Measurements from ENCODE around the gene GSTO2. TPM values are rescaled to one million over a fixed set of nuclear protein-coding genes. Genes with fewer than 3 reads are reported as not detected.

Gene GSTO2
- polyA plus RNA-seq, 3 donors = 0.56 to 14.9 (median 2.1) TPM

DNA sequence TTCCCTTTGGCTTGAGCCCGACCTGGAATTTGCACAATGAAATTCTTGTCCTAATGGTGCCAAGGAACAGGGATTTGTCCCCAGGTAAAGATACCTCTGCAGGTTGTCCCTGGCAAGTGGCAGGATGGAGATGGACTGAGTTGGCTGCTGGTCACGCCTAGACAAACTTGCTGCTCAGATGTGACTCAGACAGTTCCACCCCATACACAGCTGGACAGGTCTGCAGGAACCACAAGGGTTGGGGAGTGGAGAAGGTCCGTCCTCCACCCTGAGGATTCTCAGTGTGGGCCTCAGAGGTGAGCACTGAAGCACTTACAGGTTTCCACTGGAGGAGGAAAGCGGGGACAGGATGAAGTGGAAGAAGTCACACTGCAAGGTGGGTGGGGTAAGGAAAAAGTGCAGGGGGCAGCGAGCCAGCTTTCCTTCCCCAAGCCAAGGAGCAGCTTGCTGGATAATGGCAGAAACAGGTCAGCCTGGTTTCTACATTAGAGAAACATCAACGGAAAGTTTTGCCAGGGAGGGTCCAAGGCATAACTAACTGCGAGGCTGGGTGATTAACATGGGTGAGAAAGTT is 48.8 kb downstream of the GSTO2 start:
- H3K27ac ChIP-seq (ENCODE audit: low read depth, low read length) = no peak overlapping the region
- 74 to 83% (median 78%) methylated on average over 7 of the region's 7 CpGs for WGBS, 3 donors

DNA sequence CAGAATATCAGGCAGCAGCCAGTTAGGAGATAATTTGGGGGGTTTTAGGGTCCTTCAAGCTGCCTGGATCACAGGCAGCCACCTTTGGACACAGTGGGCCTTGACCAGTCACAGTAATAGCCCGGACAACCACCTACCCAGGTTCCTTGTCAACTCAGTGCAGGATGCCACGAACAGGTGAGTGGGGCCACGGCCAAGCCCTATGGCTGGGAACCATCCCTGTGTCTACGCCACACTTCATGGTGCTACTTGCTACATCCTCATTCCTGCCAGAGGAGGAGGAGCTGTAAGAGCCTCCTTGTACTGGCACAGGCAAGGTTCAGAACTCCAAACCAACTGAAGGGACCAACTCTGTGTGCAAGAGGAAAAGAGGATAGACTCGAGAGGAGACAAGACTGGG is 49.3 kb downstream of the GSTO2 start:
- 89 to 95% (median 93%) methylated on average over 5 of the region's 5 CpGs for WGBS, 3 donors
- H3K27ac ChIP-seq (ENCODE audit: low read depth, low read length) = no peak overlapping the region

DNA sequence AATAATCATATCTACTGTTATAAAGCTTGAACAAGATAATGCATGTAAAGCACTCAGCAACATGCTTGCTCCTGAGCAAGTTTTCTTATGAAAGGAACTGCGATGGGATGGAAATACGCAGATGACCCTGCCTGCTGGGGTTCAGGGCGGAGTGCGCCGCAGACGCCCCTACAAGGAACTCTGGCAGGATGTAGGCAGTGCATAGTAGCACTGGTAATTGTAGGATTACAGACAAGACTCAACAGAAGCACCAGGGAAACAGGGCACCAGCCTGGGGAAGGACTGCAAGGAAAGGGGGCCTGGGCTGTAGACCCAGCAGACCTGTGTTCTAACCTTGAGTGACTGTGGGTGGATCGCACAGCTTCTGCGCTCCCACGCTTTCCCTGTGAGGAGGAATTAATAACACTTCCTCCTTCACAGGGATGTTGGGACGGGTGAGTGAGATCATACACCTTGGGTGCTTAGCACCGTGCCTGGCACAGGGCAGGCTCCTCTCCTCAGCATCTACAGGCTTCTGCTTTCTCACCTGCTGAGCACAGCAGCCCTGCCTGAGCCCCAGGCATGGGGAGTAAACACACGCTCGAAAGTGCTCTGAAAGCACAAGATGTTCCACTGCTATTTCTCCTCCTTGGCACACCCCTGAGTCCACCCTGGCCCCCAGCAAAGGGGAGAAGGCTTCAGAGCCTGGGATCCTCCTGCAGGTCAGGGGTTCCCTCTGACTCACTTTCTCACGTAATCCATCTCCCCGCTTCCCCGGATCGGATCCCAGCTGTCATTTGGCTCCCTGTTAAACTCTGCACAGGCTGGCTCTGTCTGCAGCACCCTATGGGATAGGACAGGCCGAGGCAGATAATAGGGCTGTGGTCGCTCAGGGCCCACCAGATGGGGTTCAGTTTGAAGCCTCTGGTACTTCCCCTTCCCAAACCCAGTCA is 50.1 kb downstream of the GSTO2 start:
- H3K27ac ChIP-seq (ENCODE audit: low read depth, low read length) = no peak overlapping the region
- 49 to 75% (median 62%) methylated on average over 19 of the region's 19 CpGs for WGBS, 3 donors

DNA sequence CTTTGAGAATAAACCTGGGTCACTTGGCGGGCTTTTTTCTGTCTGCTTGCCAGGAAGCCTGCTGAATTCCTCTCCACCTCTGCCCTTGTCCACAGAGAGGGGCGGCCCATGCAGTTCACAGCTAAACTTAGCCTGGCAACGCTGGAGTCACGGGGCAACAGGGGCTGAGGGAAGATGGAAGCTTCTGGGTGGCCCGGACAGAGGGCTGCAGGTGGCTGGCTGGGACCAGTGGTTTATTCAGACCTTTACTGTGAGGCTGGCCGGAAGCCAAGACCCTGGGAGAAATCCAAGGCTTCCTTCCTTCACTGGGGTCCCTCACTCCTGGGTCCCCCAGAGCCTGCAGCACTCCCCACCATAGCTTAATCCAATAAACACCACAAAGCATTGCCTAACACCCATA is 52.2 kb downstream of the GSTO2 start:
- 57 to 86% (median 66%) methylated on average over 6 of the region's 6 CpGs for WGBS, 3 donors
- H3K27ac ChIP-seq (ENCODE audit: low read depth, low read length) = no peak overlapping the region

DNA sequence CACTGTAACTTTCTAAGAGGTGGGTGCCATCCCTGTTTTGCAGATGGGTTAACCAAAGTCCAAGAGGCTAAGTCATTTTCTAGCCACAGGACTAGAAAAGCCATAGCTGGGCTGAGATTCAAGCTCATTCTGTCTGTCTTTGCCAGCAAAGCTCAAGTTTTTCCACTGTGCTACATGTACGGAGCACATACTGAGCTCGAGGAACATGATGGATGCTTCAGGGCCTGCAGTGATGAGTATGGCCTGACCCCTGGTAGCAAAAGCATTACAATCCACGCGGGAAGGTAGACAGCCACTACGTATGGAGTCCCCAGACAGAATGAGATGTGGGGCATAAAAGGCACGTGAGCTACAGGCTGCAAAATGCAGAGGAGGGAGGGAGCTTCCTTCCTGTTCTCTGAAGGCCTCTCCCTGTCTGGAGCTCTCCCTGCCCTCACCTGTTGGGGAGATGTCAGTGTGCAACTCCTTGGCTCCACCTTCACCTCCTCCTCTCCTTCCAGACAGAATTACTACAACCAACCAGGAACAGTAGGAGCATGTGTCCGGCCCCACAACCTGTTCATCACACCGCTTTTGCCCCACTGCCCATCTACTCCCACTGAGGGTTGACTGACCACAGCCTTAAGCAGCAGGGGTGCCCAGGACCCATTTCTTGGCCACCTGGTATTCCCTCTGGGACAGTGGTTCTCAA is 52.9 kb downstream of the GSTO2 start:
- H3K27ac ChIP-seq (ENCODE audit: low read depth, low read length) = no peak overlapping the region
- 51 to 71% (median 60%) methylated on average over 8 of the region's 8 CpGs for WGBS, 3 donors

DNA sequence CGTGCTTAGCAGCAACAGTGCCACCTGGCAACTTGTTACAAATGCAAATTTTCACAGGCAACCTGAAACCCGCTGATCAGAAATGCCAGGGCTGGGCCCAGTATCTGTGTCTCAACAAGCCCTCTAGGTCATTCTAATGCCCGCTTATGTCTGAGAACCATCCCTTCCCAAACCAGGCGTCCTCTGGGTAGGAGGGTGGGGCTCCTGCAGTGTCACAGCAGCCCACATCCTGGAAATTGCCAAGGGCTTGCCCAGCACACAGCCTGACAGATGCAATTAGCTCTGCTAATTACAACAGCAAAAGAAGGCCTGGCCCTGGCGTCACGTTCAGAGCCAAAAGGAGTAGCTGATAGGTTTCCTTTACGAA is 53.4 kb downstream of the GSTO2 start:
- no peak overlapping the region for H3K27ac ChIP-seq (ENCODE audit: low read depth, low read length)
- 35 to 45% (median 39%) methylated on average over 7 of the region's 7 CpGs for WGBS, 3 donors

DNA sequence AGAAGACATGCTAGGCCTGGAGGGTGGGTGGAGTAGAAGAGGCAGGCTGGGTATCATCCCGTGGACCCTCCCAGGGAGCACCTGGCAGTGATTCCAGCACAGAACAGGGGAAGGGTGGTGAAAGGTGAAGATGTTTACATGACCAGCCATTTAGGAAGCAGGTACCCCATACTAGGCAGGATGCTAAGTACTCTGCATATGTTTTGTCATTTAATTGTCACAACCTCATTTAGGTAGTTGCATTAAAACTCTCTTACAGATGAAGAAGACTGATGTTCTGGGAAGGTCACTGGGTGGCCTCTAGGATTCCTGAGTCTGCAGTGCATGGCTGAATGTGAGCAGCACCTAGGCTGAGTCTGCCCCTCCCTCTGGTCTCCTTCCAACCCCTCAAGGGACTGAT is 54.1 kb downstream of the GSTO2 start:
- 81 to 95% (median 92%) methylated on average over 1 of the region's 1 CpG for WGBS, 3 donors
- H3K27ac ChIP-seq (ENCODE audit: low read depth, low read length) = peak overlapping the region; percentile 2

DNA sequence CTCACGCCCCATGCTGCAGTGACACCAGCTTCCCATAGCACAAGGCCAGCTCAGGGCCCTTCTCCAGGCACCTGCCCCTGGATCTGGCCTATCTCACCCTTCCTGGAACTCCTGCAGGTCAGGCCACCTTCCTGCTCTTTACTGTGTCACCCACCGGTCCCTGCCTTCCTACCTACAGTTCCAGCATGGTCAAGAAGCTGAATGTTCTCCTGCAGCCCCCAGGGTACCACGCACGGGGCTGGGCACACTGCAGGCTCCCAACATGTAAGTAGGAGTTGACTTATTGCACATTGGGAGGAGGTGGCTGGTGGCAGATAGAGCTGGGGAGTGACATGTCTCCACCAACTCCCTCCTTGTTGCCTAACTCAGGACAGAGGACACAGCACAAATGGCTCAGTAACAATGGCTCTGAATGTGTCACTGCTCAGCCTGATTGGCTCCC is 54.8 kb downstream of the GSTO2 start:
- WGBS, 3 donors = 67 to 100% (median 72%) methylated on average over 4 of the region's 4 CpGs
- H3K27ac ChIP-seq (ENCODE audit: low read depth, low read length) = peak overlapping the region; percentile 56

DNA sequence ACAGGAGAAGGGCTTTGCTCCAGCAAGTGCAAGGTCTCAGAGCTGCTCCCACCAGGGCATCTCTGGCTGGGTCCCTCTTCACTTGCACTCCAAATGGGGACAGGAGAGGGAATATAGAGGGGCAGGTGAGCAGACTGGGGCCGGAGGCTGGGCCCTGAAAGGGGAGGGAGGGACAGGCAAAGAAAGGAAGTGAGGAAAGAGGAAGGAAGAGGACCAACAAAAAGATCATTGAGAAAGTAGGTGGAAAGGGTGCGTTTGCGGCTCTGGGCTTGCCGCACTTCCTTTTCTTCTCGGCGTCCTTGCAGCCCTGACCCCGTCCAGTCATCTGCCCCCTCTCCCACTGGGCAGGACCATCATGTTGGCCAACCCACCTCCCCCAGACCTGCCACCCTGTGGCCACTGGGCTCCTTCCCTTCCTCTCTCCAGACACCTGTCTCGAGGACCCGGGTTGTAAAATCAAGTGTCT is 55.3 kb downstream of the GSTO2 start:
- WGBS, 3 donors = 44 to 87% (median 52%) methylated on average over 8 to 9 of the region's 9 CpGs
- H3K27ac ChIP-seq (ENCODE audit: low read depth, low read length) = peak overlapping the region; percentile 56

DNA sequence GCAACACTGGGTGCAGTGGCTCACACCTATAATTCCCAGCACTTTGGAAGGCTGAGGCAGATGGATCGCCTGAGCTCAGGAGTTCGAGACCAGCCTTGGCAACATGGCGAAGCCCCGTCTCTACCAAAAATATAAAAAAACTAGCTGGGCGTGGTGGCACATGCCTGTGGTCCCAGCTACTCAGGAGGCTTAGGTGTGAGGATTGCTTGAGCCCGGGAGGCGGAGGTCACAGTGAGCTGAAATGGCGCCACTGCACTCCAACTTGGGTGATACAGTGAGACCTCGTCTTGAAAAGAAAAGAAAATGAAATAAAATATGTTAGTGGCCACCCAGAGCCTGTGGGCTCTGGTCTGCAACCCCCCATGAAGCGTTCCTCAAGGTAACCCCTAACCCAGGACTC is 55.9 kb downstream of the GSTO2 start:
- H3K27ac ChIP-seq (ENCODE audit: low read depth, low read length) = no peak overlapping the region
- WGBS, 3 donors = 86 to 95% (median 90%) methylated on average over 10 of the region's 10 CpGs

DNA sequence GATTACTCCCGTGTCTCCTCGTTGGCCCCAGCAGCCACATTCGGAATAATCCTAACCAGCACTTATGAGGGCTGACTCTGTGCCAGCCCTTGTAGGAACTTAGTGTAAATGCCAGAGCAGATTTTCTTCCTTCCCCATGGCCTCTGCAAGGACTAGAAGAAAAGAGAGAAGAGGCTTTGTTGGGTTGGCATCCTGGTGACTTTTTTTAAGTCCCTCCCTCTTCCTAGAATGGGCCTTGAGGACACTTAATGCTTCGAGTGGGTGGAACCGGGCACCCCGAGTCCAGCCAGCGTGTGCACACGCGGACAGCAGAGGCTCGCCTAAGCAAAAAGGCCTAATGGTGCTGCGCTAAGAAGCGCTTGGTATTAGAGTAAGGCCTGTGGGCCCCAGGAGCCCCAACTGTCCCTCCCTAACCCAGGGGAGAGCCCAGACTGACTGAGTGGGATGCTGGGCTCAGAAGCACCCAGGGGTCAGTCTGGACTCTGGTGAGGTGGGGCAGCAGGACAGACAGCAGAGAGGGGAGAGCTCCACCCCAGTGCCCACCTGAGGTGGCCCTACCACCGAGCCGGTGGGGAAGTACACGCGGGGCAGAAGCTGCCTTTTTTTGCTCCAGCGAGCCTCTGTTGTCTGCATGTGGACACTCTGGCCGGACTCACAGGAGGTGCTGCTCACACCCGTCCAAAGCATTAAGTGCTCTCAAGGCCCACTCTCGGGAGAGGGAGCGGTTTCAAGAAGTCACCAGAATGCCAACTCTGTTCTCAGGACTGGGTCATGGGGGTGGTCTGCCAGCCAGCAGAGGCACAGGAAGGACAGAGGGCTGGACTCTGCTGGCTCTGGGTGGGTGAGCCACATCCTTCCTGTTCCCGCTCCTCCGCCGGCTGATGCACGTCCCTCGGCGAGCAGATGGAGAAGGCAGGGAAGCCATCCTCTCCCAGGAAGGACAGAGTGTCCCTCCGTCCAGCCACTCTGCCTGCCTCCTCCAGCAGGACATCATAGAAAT is 56.8 kb downstream of the GSTO2 start:
- WGBS, 3 donors = 38 to 90% (median 43%) methylated on average over 28 of the region's 28 CpGs
- H3K27ac ChIP-seq (ENCODE audit: low read depth, low read length) = no peak overlapping the region

DNA sequence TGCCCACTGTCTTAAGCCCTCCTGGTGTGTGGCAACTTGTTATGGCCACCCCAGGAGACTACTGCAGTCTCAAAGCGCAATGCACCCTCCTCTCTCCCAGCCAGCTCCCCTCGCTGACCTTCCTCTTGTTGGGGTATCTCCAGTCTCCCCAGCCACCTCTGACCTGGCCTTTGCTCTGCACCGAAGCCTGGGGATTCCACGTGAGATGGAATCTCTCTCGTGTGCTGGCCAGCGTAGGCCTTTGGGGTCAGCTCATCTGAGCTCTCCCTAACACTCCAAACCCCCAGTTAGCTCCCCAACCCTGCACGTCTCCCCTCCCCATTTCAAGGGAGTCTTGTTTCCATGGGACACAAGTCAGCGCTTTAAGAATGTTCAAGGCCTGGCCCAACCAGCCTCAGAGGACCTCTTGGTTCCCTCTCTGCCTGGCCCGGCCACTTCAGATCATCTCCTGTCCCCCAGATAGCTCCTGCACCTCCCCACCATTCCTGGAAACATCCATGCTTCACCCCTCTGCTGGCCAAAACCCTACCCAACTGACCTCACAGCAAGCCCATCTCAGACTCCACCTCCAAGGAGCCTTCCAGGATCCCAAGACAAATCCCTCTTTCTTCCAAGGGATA is 58.1 kb downstream of the GSTO2 start:
- no peak overlapping the region for H3K27ac ChIP-seq (ENCODE audit: low read depth, low read length)
- 91 to 93% (median 92%) methylated on average over 9 of the region's 9 CpGs for WGBS, 3 donors

DNA sequence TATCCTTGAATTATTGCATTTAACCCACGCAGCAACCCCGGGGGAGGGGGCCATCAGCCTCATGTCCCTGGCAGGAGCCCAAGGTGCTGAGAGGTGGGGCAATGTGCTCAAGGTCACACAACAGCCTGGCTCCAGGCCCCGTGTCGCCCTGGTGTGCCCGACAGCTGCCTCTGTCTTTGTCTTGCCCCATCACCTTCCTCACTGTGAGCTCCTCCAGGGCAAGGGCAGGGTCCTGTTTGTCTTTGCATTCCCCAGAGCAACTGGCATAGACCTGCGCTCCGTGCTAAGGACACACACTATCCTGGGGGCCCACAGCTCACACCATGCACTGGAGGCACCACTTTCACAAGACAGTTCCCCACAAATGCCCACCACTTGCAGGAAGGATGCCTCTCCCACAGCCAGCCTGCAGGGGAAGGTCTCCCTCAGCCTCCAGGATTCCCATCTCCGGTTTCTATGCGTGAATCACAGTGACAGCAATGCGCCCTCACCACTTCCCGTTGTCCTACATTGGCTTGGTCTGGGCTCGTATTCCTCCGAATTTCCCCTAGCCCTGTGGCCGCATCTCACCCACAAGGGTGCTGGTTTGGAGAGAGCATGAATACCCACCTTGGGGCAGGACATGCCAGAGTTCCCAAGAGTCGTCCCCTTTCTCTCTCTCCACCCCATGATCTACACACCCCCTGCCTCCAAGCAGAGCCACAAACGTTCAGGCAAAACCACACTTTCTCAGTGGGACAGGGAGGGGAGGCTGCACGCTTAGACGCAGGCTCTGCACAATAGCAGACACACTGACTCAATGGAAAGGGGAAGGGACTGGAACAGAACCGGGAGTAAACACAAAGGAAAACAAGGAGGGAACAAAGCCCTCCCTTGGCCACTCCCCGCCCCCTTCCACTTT is 59.0 kb downstream of the GSTO2 start:
- 20 to 55% (median 22%) methylated on average over 20 of the region's 20 CpGs for WGBS, 3 donors
- peak overlapping the region; percentile 91 for H3K27ac ChIP-seq (ENCODE audit: low read depth, low read length)

DNA sequence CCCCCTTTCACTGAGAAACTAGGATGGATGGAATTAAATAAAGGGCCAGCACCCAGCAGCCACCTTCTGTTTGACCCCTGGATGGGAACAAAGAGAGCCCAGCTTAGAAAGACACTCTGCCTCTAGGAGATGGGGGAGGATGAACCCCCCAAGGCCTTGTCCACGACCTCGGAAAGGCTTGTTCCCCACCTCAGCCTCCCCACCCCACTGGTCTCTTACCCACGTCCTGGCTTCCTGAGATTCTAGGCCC is 59.6 kb downstream of the GSTO2 start:
- peak overlapping the region; percentile 91 for H3K27ac ChIP-seq (ENCODE audit: low read depth, low read length)
- WGBS, 3 donors = 5 to 35% (median 7%) methylated on average over 3 of the region's 3 CpGs

DNA sequence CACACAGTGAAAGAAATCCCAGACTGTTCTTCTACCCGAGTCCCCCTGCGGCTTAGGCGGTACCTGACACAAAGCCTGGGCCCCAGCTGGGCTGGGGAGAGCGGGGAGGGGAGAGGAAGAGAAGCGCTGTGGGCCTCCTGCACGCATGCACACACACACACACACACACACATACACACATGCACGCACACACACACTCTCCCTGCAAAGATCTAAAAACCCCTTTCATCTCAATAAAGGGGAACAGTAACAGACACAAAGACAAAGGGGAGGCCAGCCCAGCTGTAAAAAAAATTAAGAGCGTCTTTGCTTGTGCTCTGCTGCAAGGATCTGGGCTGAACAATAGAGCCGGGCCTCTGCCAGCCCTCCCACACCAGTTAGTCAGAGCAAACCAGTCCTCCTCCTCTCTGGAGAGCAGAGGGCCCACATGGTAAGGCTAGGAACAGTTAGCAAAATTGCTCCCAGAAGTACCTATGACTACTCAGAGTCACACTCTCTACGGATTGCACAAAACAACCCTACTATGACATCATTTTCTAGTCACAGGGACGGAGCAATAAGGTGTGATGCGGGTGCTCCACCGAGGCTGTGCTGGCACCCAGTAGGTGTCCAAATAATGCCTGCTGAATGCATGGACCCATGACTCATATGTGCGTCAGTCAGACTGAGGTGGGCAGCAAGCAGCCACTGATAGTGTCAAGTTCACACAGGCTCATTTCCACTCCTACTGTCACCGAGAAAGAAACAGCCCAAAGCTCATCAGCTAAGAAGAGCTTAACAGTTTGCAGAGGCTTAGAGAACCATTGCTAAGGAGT is 60.1 kb downstream of the GSTO2 start:
- peak overlapping the region; percentile 91 for H3K27ac ChIP-seq (ENCODE audit: low read depth, low read length)
- WGBS, 3 donors = 15 to 75% (median 18%) methylated on average over 15 of the region's 15 CpGs

DNA sequence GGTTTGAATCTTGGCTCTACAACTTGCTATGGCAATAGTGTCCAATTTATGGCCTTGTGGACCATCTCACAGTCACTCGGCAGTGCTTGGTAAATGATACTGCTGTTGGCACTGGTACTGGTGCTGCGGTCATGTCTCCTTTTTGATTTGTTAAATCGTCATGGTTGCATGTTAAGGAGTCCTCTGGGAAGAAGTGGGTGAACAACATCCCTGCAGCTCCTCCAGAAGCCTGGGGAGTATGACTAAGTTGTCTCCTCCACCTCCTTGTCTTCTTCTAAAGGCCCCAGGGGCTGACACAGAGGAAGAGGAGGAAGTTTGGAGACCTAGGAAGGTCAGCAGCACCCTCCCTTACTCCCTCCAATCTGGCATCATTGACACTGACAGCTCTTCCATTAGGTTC is 60.8 kb downstream of the GSTO2 start:
- WGBS, 3 donors = 46 to 79% (median 56%) methylated on average over 3 of the region's 3 CpGs
- peak overlapping the region; percentile 88 for H3K27ac ChIP-seq (ENCODE audit: low read depth, low read length)
